Endothelial cell of umbilical vein (primary cell): Measurements from ENCODE around the gene CASKIN2. TPM values are rescaled to one million over a fixed set of nuclear protein-coding genes. Genes with fewer than 3 reads are reported as not detected.

Experiments
- BruUV-seq: library from RNA; stranded (reverse); fragments of 400-500 nt; replicated peaks from 2 replicates; lab custom pipeline; 2021; lab: Mats Ljungman, UMichigan
- CTCF ChIA-PET: fragments of 300-600, 350-600 bp; sonication (Branson Sonifier 250); formaldehyde crosslinking; loops from one replicate; lab custom pipeline; 2021; ENCODE audit warnings: antibody characterized with exemption, inconsistent platforms; lab: Charles Lee
- POLR2A ChIA-PET: fragments of 300-600, 350-600 bp; sonication (Branson Sonifier 250); formaldehyde crosslinking; loops from one replicate; lab custom pipeline; 2021; ENCODE audit warnings: antibody characterized with exemption, inconsistent platforms; lab: Charles Lee
- DNase-seq: peaks from one replicate; pipeline ENCODE4 v3.0.0-alpha.2; 2011; ENCODE audit warnings: low read depth, low spot score
- FAIRE-seq: peaks from 2 replicates; lab custom pipeline; 2011; peaks lifted over from hg19 to GRCh38; lab: Jason Lieb, UNC
- H2AFZ ChIP-seq: 2 replicates; pipeline ENCODE4 v1.6.0; 2012; ENCODE audit warnings: low read depth, low read length, control low read depth, inconsistent platforms
- H3K27ac ChIP-seq: 2 replicates; pipeline ENCODE4 v1.5.1; 2011; ENCODE audit warnings: low read depth, mild to moderate bottlenecking, control low read depth, low read length, moderate library complexity; ENCODE audit not compliant: insufficient read depth
- H3K27me3 ChIP-seq, 2 experiments: 2 replicates each; pipeline versions ENCODE4 v1.6.0 to v1.6.1; 2011; ENCODE audit warnings: low read length in 2 of 2, mixed read lengths in 1 of 2; ENCODE audit not compliant: control insufficient read depth in 2 of 2, insufficient read depth in 2 of 2
- H3K36me3 ChIP-seq, 2 experiments: 2 replicates in 1 of 2; 3 replicates in 1 of 2; pipeline ENCODE4 v1.5.1; 2011; ENCODE audit warnings: low read length in 2 of 2, mild to moderate bottlenecking in 1 of 2, moderate library complexity in 1 of 2; ENCODE audit not compliant: control insufficient read depth in 2 of 2, insufficient read depth in 2 of 2; ENCODE audit errors: extremely low read depth in 1 of 2
- H3K4me1 ChIP-seq: 3 replicates; pipeline ENCODE4 v1.5.1; 2011; ENCODE audit warnings: mild to moderate bottlenecking, low read length; ENCODE audit not compliant: control insufficient read depth, insufficient read depth; ENCODE audit errors: extremely low read depth
- H3K4me2 ChIP-seq: 2 replicates; pipeline ENCODE4 v1.6.1; 2011; ENCODE audit warnings: low read length, control low read depth, mixed read lengths; ENCODE audit not compliant: insufficient read depth
- H3K4me3 ChIP-seq, 3 experiments: fragments of 200-600 bp in 1 of 3; sonication (generic), shearing (Covaris generic) in 1 of 3; replicated peaks in 1 of 3; 2 replicates each; pipeline ENCODE4 v1.5.1; 2011 to 2016; ENCODE audit warnings: control low read depth in 3 of 3, low read length in 3 of 3, mild to moderate bottlenecking in 2 of 3, inconsistent platforms in 1 of 3, low read depth in 1 of 3, moderate library complexity in 1 of 3; ENCODE audit not compliant: insufficient read depth in 1 of 3
- H3K79me2 ChIP-seq: 2 replicates; pipeline ENCODE4 v1.6.0; 2012; ENCODE audit warnings: low read length, inconsistent platforms; ENCODE audit not compliant: control insufficient read depth, insufficient read depth
- H3K9ac ChIP-seq: replicated peaks from 2 replicates; pipeline ENCODE3; 2011; ENCODE audit warnings: low read length, control low read depth; ENCODE audit not compliant: insufficient read depth; ENCODE audit errors: extremely low read depth
- H3K9me1 ChIP-seq: replicated peaks from 3 replicates; pipeline ENCODE4 v1.6.0; 2011; ENCODE audit warnings: mild to moderate bottlenecking, low read length; ENCODE audit not compliant: control insufficient read depth, insufficient read depth; ENCODE audit errors: extremely low read depth
- H3K9me3 ChIP-seq: replicated peaks from 2 replicates; pipeline ENCODE4 v1.5.1; 2012; ENCODE audit warnings: low read length, inconsistent platforms; ENCODE audit not compliant: control insufficient read depth, insufficient read depth
- H4K20me1 ChIP-seq: replicated peaks from 2 replicates; pipeline ENCODE3; 2011; ENCODE audit warnings: mild to moderate bottlenecking, low read length; ENCODE audit not compliant: control insufficient read depth, insufficient read depth; ENCODE audit errors: extremely low read depth
- CTCF ChIP-seq, 2 donors: IDR thresholded peaks; 1 replicate in 1 of 2; 2 replicates in 1 of 2; pipeline ENCODE4 v1.5.1; 2011; ENCODE audit warnings: low read length in 2 of 2, mild to moderate bottlenecking in 2 of 2, moderate library complexity in 2 of 2, control low read depth in 1 of 2, inconsistent platforms in 1 of 2, low read depth in 1 of 2; ENCODE audit not compliant: insufficient read depth in 1 of 2; ENCODE audit errors: extremely low read depth in 1 of 2
- EZH2 ChIP-seq: IDR thresholded peaks from 2 replicates; pipeline ENCODE4 v1.6.1; 2012; ENCODE audit warnings: borderline replicate concordance, low read depth, mild to moderate bottlenecking, moderate library complexity, low read length, inconsistent platforms; ENCODE audit not compliant: severe bottlenecking
- FOS ChIP-seq: IDR thresholded peaks from 2 replicates; pipeline ENCODE4 v1.6.1; 2011; ENCODE audit warnings: mild to moderate bottlenecking, low read length, moderate library complexity, borderline replicate concordance; ENCODE audit not compliant: insufficient read depth
- GATA2 ChIP-seq: IDR thresholded peaks from 2 replicates; pipeline ENCODE4 v1.7.0; 2011; ENCODE audit warnings: low read depth, mild to moderate bottlenecking, moderate library complexity, mixed read lengths, low read length; ENCODE audit not compliant: insufficient read length, insufficient read depth
- JUN ChIP-seq: IDR thresholded peaks from 2 replicates; pipeline ENCODE4 v1.6.1; 2011; ENCODE audit warnings: borderline replicate concordance, low read depth; ENCODE audit not compliant: insufficient read length, insufficient read depth
- MYC ChIP-seq: IDR thresholded peaks from one replicate; pipeline ENCODE4 v1.6.1; 2011; ENCODE audit warnings: mild to moderate bottlenecking, low read depth, low read length
- POLR2A ChIP-seq: IDR thresholded peaks from 2 replicates; pipeline ENCODE4 v1.6.1; 2012; ENCODE audit warnings: low read depth, mild to moderate bottlenecking, control low read depth, low read length
- POLR2AphosphoS5 ChIP-seq: IDR thresholded peaks from 2 replicates; pipeline ENCODE4 v1.6.1; 2012; ENCODE audit warnings: low read depth, mild to moderate bottlenecking, control low read depth, low read length, moderate library complexity; ENCODE audit not compliant: insufficient read depth
- dilution Hi-C: fragments of 300-500 bp; cut with MboI; formaldehyde crosslinking; loops from one replicate; pipeline ENCODE4 v1.15.0; 2019; ENCODE audit warnings: low sequenced_read_pairs; ENCODE audit not compliant: extremely low pct_ligation_motif_present
- intact Hi-C: fragments of 100-400 bp; cut with micrococcal nuclease; formaldehyde crosslinking; loops from one replicate; pipeline ENCODE4 v1.10.0; 2022
- polyA plus RNA-seq, 4 experiments: library from polyadenylated mRNA; depleted of rRNA in 3 of 4; stranded (reverse) in 3 of 4; unstranded in 1 of 4; fragments of >200 nt; gene quantifications; 2 replicates each; pipeline versions ENCODE4 v1.2.1 to v1.2.3, GENCODE V29; 2011 to 2012; ENCODE audit warnings: missing spikeins in 1 of 4
- total RNA-seq: library from RNA; stranded (reverse); gene quantifications from 2 replicates; pipeline ENCODE4 v1.2.3, GENCODE V29; 2021
- TF ChIP-seq, protein P1 (sequence below): IDR thresholded peaks from 2 replicates; pipeline ENCODE4 v1.6.1; 2011; ENCODE audit not compliant: insufficient read depth, insufficient read length

Gene CASKIN2
- total and polyA plus RNA-seq, 2 donors (not counting 3 experiments of a cell fraction or from before 2014, with no cell fraction given) = 13.0 to 37.6 TPM

GRCh38 chr17:75476752-75477489, 38.4 kb downstream of the CASKIN2 start:
- no peaks in the 10 kb centered on the region for H3K27me3 ChIP-seq
- no peak overlapping the region for H3K4me3 ChIP-seq
- no peak overlapping the region for H3K27ac ChIP-seq
- peaks cover 11% of the 10 kb centered on the region for H3K4me1 ChIP-seq
- no TSS peak for BruUV-seq
- H3K4me2 ChIP-seq = no peak overlapping the region
- H3K79me2 ChIP-seq = no peaks in the 10 kb centered on the region
- H3K9me3 ChIP-seq = no peaks in the 10 kb centered on the region
- no peaks in the 10 kb centered on the region for H3K9me1 ChIP-seq
- CTCF ChIA-PET = interaction anchor here (0.9 to 1.3 kb wide), 4 partner anchors 9 to 48 kb away, joined by 3 to 4 read pairs (median 3); no protein-coding TSS in a partner anchor
- H3K36me3 ChIP-seq = peaks cover 0 to 8% of the 10 kb centered on the region in 2 experiments
- no peaks in the 10 kb centered on the region for H4K20me1 ChIP-seq
- DNase-seq = no peak
- H3K9ac ChIP-seq = no peak overlapping the region
- no peak overlapping the region for H2AFZ ChIP-seq
- intact Hi-C loops (loop anchor here (2.0 kb wide), 1 partner anchor 50 kb away; no protein-coding TSS in a partner anchor), dilution Hi-C loops (no loop called here)
- FAIRE-seq = no peak
- POLR2A ChIA-PET = no interaction called here
- no peak for TF ChIP-seq GATA2
- no peak for TF ChIP-seq CTCF (IDR thresholded peaks at IDR 0.05; ENCODE audit: extremely low read depth in 1 of 2, insufficient read depth in 1 of 2, low read depth in 1 of 2, low read length in 2 of 2)
- TF ChIP-seq JUN = no peak
- no peak for TF ChIP-seq POLR2A
- TF ChIP-seq MYC = no peak
- TF ChIP-seq EZH2 = no peak
- TF ChIP-seq, protein P1, sequence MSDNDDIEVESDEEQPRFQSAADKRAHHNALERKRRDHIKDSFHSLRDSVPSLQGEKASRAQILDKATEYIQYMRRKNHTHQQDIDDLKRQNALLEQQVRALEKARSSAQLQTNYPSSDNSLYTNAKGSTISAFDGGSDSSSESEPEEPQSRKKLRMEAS = no peak
- TF ChIP-seq POLR2AphosphoS5 = no peak
- TF ChIP-seq FOS = no peak
